GM10847 (cell line): Measurements from ENCODE around the gene MBD3.

Source experiments
- POLR2A ChIP-seq: IDR thresholded peaks from 2 replicates; pipeline ENCODE4 v1.6.1; 2011; ENCODE audit not compliant: insufficient read length; ENCODE audit errors: extremely low read depth

The MBD3 gene

GRCh38 chr19:1568320-1569019 lies 24.2 kb downstream of the MBD3 start, which contains the start of gene MEX3D:
MEX3D (minus strand) TSS chr19:1568325; CDS start chr19:1568058, 267 bp downstream.
- no peak for TF ChIP-seq POLR2A

- no peak for TF ChIP-seq POLR2A
These were observed 24.8 kb downstream of the MBD3 start for GRCh38 chr19:1567848-1568227.

GRCh38 chr19:1567116-1567847 lies 25.4 kb downstream of the MBD3 start:
- TF ChIP-seq POLR2A: no peak

GRCh38 chr19:1566392-1567115 lies 26.1 kb downstream of the MBD3 start:
- TF ChIP-seq POLR2A: no peak

GRCh38 chr19:1563251-1563650 lies 29.4 kb downstream of the MBD3 start:
- no peak for TF ChIP-seq POLR2A

GRCh38 chr19:1561236-1561842 lies 31.3 kb downstream of the MBD3 start:
- no peak for TF ChIP-seq POLR2A

- TF ChIP-seq POLR2A: no peak
These were observed 32.3 kb downstream of the MBD3 start for GRCh38 chr19:1560286-1560882.

- TF ChIP-seq POLR2A: no peak
These were observed 34.1 kb downstream of the MBD3 start for GRCh38 chr19:1558552-1558951.

- TF ChIP-seq POLR2A: no peak
These were observed 36.1 kb downstream of the MBD3 start for GRCh38 chr19:1556390-1557070.

GRCh38 chr19:1555487-1556389 lies 36.9 kb downstream of the MBD3 start:
- TF ChIP-seq POLR2A: no peak

- no peak for TF ChIP-seq POLR2A
These were observed 37.7 kb downstream of the MBD3 start for GRCh38 chr19:1554968-1555367.

- no peak for TF ChIP-seq POLR2A
These were observed 39.2 kb downstream of the MBD3 start for GRCh38 chr19:1553415-1553814.

GRCh38 chr19:1551068-1552040 lies 41.3 kb downstream of the MBD3 start:
- TF ChIP-seq POLR2A: no peak
